Lower lobe of right lung (tissue), 2 donors: ENCODE results near the gene MYCT1. TPM values are rescaled to one million over a fixed set of nuclear protein-coding genes. Genes with fewer than 3 reads are reported as not detected.
"Not testable (repeated sequence)": the region's sequence is repeated elsewhere in the genome, so short reads cannot be mapped to it uniquely, and the experiment has no call there.

Experiments used
- ATAC-seq, 2 donors: fragments of 200-7000 bp; cut with Tn5 transposase; one replicate each; pipeline ENCODE4 v1.9.1; 2020 to 2022; ENCODE audit warnings: mild to moderate bottlenecking in 2 of 2, moderate library complexity in 2 of 2
- DNase-seq: peaks from one replicate; pipeline ENCODE4 v3.0.0-alpha.2; 2020
- H3K27ac ChIP-seq: fragments of 200-600 bp; one replicate; pipeline ENCODE4 v1.8.0; 2022
- H3K27me3 ChIP-seq: fragments of 200-600 bp; one replicate; pipeline ENCODE4 v1.8.0; 2022; ENCODE audit warnings: low read depth
- H3K36me3 ChIP-seq: fragments of 200-600 bp; one replicate; pipeline ENCODE4 v1.8.0; 2022; ENCODE audit warnings: mild to moderate bottlenecking
- H3K4me1 ChIP-seq: fragments of 200-600 bp; one replicate; pipeline ENCODE4 v1.8.0; 2022
- H3K4me3 ChIP-seq: fragments of 200-600 bp; one replicate; pipeline ENCODE4 v1.8.0; 2022; ENCODE audit warnings: mild to moderate bottlenecking
- H3K9me3 ChIP-seq: fragments of 200-600 bp; one replicate; pipeline ENCODE4 v1.8.0; 2022
- intact Hi-C: fragments of 100-400 bp; cut with DNase I; formaldehyde crosslinking; loops from one replicate; pipeline ENCODE4 v1.11.0; 2022
- total RNA-seq: library from RNA; stranded (reverse); fragmentation: NEBNext Ultra II Directional; extraction: Animal tissue kit (Norgen Biotek cat#: 25700); gene quantifications from one replicate; pipeline ENCODE4 v1.2.1, GENCODE V29; 2021
- TF ChIP-seq, protein P1 (sequence below): fragments of 200-600 bp; IDR thresholded peaks from one replicate; pipeline ENCODE4 v1.8.0; 2022; ENCODE audit warnings: antibody characterized with exemption, mild to moderate bottlenecking
- donor health status: DM: no; HTN: yes; CAD: no; lungs with severe emphysema.

The MYCT1 gene
- total RNA-seq, 1 donor from 2014 or later: 18.0 TPM

DNA sequence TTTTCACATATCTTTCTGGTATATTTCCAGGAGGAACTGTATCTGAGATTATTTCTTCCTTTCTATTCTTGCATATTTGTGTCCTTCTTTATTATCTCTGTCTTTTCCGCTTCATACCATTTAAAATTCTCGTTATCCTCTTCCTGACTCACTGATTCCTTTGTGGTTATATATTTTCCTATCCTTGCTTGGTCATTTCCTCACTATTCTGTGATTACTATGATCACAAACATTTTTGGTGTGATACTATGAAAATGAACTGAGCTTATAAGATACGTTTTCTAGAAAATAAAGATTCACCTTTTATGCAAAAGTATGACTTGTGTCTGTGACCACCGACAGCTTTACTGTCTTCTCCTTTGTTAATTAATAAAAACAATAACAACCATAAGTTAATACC lies 26.5 kb upstream of the MYCT1 start:
- no peak for ATAC-seq
- Histone ChIP-seq H3K27me3 (no peaks in the 10 kb centered on the region), H3K27ac (no peak overlapping the region), H3K4me1 (no peaks in the 10 kb centered on the region), H3K4me3 (no peak overlapping the region), H3K36me3 (no peaks in the 10 kb centered on the region), H3K9me3 (no peaks in the 10 kb centered on the region)
- DNase-seq: no peak
- intact Hi-C loops: no loop called here
- TF ChIP-seq, protein P1, sequence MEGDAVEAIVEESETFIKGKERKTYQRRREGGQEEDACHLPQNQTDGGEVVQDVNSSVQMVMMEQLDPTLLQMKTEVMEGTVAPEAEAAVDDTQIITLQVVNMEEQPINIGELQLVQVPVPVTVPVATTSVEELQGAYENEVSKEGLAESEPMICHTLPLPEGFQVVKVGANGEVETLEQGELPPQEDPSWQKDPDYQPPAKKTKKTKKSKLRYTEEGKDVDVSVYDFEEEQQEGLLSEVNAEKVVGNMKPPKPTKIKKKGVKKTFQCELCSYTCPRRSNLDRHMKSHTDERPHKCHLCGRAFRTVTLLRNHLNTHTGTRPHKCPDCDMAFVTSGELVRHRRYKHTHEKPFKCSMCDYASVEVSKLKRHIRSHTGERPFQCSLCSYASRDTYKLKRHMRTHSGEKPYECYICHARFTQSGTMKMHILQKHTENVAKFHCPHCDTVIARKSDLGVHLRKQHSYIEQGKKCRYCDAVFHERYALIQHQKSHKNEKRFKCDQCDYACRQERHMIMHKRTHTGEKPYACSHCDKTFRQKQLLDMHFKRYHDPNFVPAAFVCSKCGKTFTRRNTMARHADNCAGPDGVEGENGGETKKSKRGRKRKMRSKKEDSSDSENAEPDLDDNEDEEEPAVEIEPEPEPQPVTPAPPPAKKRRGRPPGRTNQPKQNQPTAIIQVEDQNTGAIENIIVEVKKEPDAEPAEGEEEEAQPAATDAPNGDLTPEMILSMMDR: no peak

DNA sequence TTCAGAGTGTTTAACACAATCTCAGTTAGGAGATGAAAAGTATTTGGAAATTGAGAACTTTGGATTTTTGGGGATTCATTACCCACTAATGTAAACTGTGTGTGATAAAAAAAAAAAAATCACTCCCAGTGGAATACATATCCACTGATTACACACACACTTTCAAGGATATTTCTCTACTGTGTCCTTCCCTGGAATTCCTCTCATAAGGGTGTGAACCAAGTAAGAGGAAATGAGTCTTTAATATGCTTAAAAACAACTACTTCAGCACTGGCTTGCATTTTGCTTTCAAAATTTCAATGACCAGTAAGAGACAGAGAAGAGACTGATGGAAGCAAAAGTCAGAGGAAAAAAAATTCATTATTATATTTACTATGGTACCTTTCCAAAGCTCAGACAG lies 24.5 kb upstream of the MYCT1 start:
- Histone ChIP-seq H3K36me3 (no peaks in the 10 kb centered on the region), H3K9me3 (no peaks in the 10 kb centered on the region), H3K27ac (no peak overlapping the region), H3K4me3 (no peak overlapping the region), H3K4me1 (no peaks in the 10 kb centered on the region), H3K27me3 (no peaks in the 10 kb centered on the region)
- TF ChIP-seq, protein P1: no peak
- no peak for ATAC-seq
- intact Hi-C loops: no loop called here
- no peak for DNase-seq

DNA sequence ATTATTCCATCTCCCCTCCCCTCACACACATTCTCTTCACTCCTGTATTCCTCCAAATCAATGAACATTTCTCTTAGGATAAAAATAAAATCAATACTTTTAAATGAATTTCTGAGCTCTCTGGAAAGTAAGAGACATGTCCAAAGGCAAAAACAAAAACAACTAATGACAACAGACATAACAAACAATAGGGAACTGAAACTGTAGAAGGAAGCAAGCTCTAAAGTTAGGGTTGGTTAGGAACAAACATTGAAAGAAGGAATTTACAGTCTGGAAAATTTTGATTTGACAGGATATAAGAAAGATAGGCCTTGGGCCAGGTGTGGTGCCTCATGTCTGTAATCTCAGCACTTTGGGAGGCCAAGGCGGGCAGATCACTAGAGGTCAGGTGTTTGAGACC lies 17.5 kb upstream of the MYCT1 start:
- ATAC-seq: no peak

DNA sequence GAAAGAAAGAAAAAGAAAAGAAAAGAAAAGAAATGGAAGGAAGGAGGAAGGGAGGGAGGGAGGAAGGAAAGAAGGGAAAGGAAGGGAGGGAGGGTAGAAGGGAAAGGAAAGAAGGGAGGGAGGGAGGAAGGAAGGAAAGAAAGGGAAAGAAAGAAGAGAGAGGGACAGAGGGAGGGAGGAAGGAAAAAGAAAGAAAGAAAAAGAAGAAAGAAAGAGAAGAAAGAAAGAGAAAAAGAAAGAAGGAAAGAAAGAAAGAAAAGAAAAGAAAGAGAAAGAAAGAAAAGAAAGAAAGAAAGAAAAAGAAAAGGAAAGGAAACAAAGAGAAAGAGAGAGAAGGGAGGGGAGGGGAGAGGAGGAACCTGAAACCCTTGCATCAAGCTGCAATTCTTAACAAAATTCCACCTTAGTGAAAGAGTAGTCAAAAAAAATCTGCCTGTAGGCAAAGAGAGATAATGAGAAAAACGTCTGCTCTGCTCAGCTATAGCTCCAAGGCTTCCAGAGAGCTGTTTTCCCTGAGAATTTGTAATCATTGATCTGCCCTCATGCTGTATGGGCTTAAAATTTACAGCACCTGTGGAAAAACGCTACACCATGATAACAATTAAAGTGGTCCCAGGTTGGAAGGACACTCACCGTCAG lies 16.7 kb upstream of the MYCT1 start:
- no peak overlapping the region for H3K4me3 ChIP-seq
- H3K4me1 ChIP-seq: no peaks in the 10 kb centered on the region
- intact Hi-C loops: no loop called here

More for the DNA sequence above, 17.5 kb upstream of the MYCT1 start:
- H3K4me3 ChIP-seq: no peak overlapping the region
- intact Hi-C loops: no loop called here
- H3K36me3 ChIP-seq: no peaks in the 10 kb centered on the region
- H3K4me1 ChIP-seq: no peaks in the 10 kb centered on the region
- TF ChIP-seq, protein P1: no peak
- DNase-seq: no peak
- no peaks in the 10 kb centered on the region for H3K9me3 ChIP-seq
- no peaks in the 10 kb centered on the region for H3K27me3 ChIP-seq
- H3K27ac ChIP-seq: no peak overlapping the region

DNA sequence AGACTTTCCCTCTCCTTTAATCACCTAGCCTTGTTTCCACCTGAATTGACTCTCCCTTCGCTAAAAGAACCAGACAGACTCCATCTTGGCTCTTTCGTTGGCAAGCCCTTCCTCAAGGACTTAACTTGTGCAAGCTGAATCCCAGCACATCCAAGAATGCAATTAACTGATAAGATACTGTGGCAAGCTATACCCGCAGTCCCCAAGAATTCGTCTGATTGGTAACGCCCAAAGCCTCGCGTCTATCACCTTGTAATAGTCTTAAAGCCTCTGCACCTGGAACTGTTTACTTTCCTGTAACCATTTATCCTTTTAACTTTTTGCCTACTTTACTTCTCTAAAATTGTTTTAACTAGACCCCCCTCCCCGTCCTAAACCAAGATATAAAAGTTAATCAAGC lies 15.6 kb upstream of the MYCT1 start:
- Histone ChIP-seq H3K27ac (no peak overlapping the region), H3K27me3 (no peaks in the 10 kb centered on the region), H3K36me3 (no peaks in the 10 kb centered on the region), H3K9me3 (no peaks in the 10 kb centered on the region), H3K4me1 (no peaks in the 10 kb centered on the region), H3K4me3 (no peak overlapping the region)
- intact Hi-C loops: no loop called here
- TF ChIP-seq, protein P1: no peak
- no peak for ATAC-seq
- DNase-seq: no peak

More for the DNA sequence above, 16.7 kb upstream of the MYCT1 start:
- no peak for ATAC-seq
- Histone ChIP-seq H3K9me3 (no peaks in the 10 kb centered on the region), H3K36me3 (no peaks in the 10 kb centered on the region), H3K27me3 (no peaks in the 10 kb centered on the region), H3K27ac (no peak overlapping the region)
- TF ChIP-seq, protein P1: no peak
- no peak for DNase-seq

DNA sequence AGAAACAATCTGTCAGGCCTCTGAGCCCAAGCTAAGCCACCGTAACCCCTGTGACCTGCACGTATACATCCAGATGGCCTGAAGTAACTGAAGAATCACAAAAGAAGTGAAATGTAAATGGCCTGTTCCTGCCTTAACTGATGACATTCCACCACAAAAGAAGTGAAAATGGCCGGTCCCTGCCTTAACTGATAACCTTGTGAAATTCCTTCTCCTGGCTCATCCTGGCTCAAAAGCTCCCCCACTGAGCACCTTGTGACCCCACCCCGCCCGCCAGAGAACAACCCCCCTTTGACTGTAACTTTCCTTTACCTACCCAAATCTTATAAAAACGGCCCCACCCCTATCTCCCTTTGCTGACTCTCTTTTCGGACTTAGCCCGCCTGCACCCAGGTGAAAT lies 14.8 kb upstream of the MYCT1 start:
- H3K4me3 ChIP-seq, ATAC-seq, H3K9me3 ChIP-seq, H3K27me3 ChIP-seq, H3K4me1 ChIP-seq, H3K36me3 ChIP-seq, DNase-seq, intact Hi-C loops, H3K27ac ChIP-seq: not testable (repeated sequence)
